Endothelial cell (in vitro differentiated cells): ENCODE results near the gene PRRT4. TPM values are rescaled to one million over a fixed set of nuclear protein-coding genes. Genes with fewer than 3 reads are reported as not detected.

Experiments
- DNase-seq: peaks from one replicate; pipeline ENCODE4 v3.0.0; 2021; ENCODE audit warnings: low spot score
- H3K27ac Mint-ChIP-seq: one replicate; pipeline ENCODE4 v1.8.0; 2021; ENCODE audit warnings: mixed read lengths, inconsistent platforms; ENCODE audit not compliant: unreplicated experiment
- H3K27me3 Mint-ChIP-seq: one replicate; pipeline ENCODE4 v1.8.0; 2021; ENCODE audit warnings: mild to moderate bottlenecking, moderate library complexity, mixed read lengths, inconsistent platforms; ENCODE audit not compliant: unreplicated experiment
- H3K36me3 Mint-ChIP-seq: one replicate; pipeline ENCODE4 v1.8.0; 2021; ENCODE audit warnings: mild to moderate bottlenecking, low read depth, mixed read lengths, inconsistent platforms; ENCODE audit not compliant: unreplicated experiment
- H3K4me1 Mint-ChIP-seq: one replicate; pipeline ENCODE4 v1.8.0; 2021; ENCODE audit warnings: mild to moderate bottlenecking, mixed read lengths, inconsistent platforms; ENCODE audit not compliant: unreplicated experiment
- H3K4me3 Mint-ChIP-seq: one replicate; pipeline ENCODE4 v1.8.0; 2021; ENCODE audit warnings: mild to moderate bottlenecking, mixed read lengths, inconsistent platforms; ENCODE audit not compliant: unreplicated experiment
- H3K9me3 Mint-ChIP-seq: one replicate; pipeline ENCODE4 v1.8.0; 2021; ENCODE audit warnings: mixed read lengths, inconsistent platforms; ENCODE audit not compliant: unreplicated experiment
- total RNA-seq: library from RNA; stranded (reverse); fragmentation: NEBNext Ultra II Directional; extraction: Animal tissue kit (Norgen Biotek cat#: 25700); gene quantifications from one replicate; pipeline ENCODE4 v1.2.1, GENCODE V29; 2021; ENCODE audit not compliant: unreplicated experiment
- TF ChIP-seq, protein P1 (sequence below): fragments of 200-600 bp; sonication (generic); IDR thresholded peaks from one replicate; pipeline ENCODE4 v1.5.0; 2021; ENCODE audit warnings: antibody characterized with exemption; ENCODE audit not compliant: unreplicated experiment

The PRRT4 gene
- total RNA-seq, 1 donor from 2014 or later: 10.8 TPM

- Mint-ChIP-seq H3K36me3 (peaks cover 30% of the 10 kb centered on the region), H3K4me1 (peaks cover 13% of the 10 kb centered on the region), H3K9me3 (no peaks in the 10 kb centered on the region), H3K4me3 (no peak overlapping the region), H3K27ac (no peak overlapping the region), H3K27me3 (no peaks in the 10 kb centered on the region)
- TF ChIP-seq, protein P1, sequence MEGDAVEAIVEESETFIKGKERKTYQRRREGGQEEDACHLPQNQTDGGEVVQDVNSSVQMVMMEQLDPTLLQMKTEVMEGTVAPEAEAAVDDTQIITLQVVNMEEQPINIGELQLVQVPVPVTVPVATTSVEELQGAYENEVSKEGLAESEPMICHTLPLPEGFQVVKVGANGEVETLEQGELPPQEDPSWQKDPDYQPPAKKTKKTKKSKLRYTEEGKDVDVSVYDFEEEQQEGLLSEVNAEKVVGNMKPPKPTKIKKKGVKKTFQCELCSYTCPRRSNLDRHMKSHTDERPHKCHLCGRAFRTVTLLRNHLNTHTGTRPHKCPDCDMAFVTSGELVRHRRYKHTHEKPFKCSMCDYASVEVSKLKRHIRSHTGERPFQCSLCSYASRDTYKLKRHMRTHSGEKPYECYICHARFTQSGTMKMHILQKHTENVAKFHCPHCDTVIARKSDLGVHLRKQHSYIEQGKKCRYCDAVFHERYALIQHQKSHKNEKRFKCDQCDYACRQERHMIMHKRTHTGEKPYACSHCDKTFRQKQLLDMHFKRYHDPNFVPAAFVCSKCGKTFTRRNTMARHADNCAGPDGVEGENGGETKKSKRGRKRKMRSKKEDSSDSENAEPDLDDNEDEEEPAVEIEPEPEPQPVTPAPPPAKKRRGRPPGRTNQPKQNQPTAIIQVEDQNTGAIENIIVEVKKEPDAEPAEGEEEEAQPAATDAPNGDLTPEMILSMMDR: no peak
- DNase-seq: no peak
These were observed 58.4 kb downstream of the PRRT4 start for GRCh38 chr7:128303133-128303532.

DNA sequence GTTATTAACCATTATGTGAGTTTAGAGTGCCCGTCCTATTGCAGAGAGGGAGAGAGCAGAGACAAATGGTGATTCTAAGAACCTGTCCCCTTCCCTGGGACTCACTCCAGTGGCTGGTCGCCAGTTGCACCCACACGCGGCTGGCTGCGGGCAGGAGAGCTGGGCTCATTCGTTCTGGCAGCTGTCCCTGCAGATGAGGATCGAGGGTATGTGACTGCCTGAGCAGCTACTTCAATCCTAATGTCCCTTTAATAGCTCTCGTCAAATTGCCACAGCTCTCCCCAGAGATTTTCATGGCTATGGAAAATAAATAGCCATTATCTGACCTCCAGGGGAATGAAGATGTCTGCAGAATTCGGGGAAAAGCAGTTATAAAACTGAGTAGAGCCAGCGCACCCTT lies 59.4 kb downstream of the PRRT4 start:
- no peaks in the 10 kb centered on the region for H3K9me3 Mint-ChIP-seq
- H3K4me3 Mint-ChIP-seq: no peak overlapping the region
- H3K27ac Mint-ChIP-seq: no peak overlapping the region
- TF ChIP-seq, protein P1: no peak
- H3K27me3 Mint-ChIP-seq: no peaks in the 10 kb centered on the region
- DNase-seq: no peak
- peaks cover 21% of the 10 kb centered on the region for H3K36me3 Mint-ChIP-seq
- H3K4me1 Mint-ChIP-seq: peaks cover 13% of the 10 kb centered on the region

Other genes starting within 250 kb of the PRRT4 start
- not detected for gene LEP, start 120.4 kb downstream of the PRRT4 start, total RNA-seq
- 42.8 TPM for gene RBM28, start 17.8 kb downstream of the PRRT4 start, total RNA-seq
- 7.5 TPM for gene IMPDH1, start 48.3 kb upstream of the PRRT4 start, total RNA-seq
- gene HILPDA, start 94.2 kb upstream of the PRRT4 start, total RNA-seq: 13.1 TPM
- 26.9 TPM for gene METTL2B, start 115.1 kb upstream of the PRRT4 start, total RNA-seq